ENCODE measurements around the gene CPVL.

Gene CPVL

GRCh38 chr7:29193316-29194205 lies 47.2 kb upstream of the CPVL start:
- no peaks in the 10 kb centered on the region for H3K36me3 ChIP-seq (replicated peaks; ENCODE audit: low read depth, low read length)
- no peak overlapping the region for H2AFZ ChIP-seq (ENCODE audit: low read depth, low read length)
- peaks cover 46% of the 10 kb centered on the region for H3K27me3 ChIP-seq (ENCODE audit: low read depth, low read length)
- H3K4me3 ChIP-seq (ENCODE audit: low read length), result no peak overlapping the region
- H3K9me3 ChIP-seq (ENCODE audit: insufficient read depth, low read length), result no peaks in the 10 kb centered on the region
- no peak overlapping the region for H3K27ac ChIP-seq (ENCODE audit: low read length)
- no peaks in the 10 kb centered on the region for H3K4me1 ChIP-seq (ENCODE audit: low read length)
- TF ChIP-seq, protein P1, sequence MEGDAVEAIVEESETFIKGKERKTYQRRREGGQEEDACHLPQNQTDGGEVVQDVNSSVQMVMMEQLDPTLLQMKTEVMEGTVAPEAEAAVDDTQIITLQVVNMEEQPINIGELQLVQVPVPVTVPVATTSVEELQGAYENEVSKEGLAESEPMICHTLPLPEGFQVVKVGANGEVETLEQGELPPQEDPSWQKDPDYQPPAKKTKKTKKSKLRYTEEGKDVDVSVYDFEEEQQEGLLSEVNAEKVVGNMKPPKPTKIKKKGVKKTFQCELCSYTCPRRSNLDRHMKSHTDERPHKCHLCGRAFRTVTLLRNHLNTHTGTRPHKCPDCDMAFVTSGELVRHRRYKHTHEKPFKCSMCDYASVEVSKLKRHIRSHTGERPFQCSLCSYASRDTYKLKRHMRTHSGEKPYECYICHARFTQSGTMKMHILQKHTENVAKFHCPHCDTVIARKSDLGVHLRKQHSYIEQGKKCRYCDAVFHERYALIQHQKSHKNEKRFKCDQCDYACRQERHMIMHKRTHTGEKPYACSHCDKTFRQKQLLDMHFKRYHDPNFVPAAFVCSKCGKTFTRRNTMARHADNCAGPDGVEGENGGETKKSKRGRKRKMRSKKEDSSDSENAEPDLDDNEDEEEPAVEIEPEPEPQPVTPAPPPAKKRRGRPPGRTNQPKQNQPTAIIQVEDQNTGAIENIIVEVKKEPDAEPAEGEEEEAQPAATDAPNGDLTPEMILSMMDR (IDR thresholded peaks at IDR 0.05; ENCODE audit: low read depth, low read length), result no peak
- TF ChIP-seq EZH2phosphoT487 (IDR thresholded peaks at IDR 0.05; ENCODE audit: low read depth), result no peak
- H3K9ac ChIP-seq (ENCODE audit: low read length), result no peak overlapping the region
- no peaks in the 10 kb centered on the region for H3K79me2 ChIP-seq (ENCODE audit: low read length)
- H3K4me2 ChIP-seq (ENCODE audit: low read length), result no peak overlapping the region
- no peaks in the 10 kb centered on the region for H4K20me1 ChIP-seq (ENCODE audit: insufficient read depth, low read length)

DNA sequence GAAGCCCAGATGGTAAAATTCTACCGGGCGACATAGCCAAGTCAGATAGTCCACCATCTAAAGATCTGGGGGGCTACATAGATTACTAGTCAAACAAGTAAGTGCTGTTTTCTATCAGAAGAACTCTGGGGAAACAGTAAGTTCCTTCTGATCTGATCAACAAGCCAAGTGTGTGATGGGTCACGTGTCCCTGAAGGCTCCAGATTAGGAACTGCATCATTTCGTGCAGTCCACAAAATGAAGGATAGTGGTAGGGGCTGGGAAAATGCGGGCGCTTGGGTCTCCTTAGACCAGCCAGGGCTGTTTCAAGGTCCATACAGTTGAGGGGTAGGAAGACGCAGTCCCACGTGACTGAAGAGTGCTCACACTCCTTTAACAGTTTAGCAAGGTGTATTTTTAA lies 46.5 kb upstream of the CPVL start:
- Histone ChIP-seq H3K4me3 (ENCODE audit: low read length) (no peak overlapping the region), H4K20me1 (ENCODE audit: insufficient read depth, low read length) (no peaks in the 10 kb centered on the region), H3K27ac (ENCODE audit: low read length) (no peak overlapping the region), H3K4me1 (ENCODE audit: low read length) (no peaks in the 10 kb centered on the region), H3K9me3 (ENCODE audit: insufficient read depth, low read length) (no peaks in the 10 kb centered on the region), H3K9ac (ENCODE audit: low read length) (no peak overlapping the region), H3K4me2 (ENCODE audit: low read length) (no peak overlapping the region), H3K79me2 (ENCODE audit: low read length) (no peaks in the 10 kb centered on the region), H3K27me3 (ENCODE audit: low read depth, low read length) (peaks cover 46% of the 10 kb centered on the region), H2AFZ (ENCODE audit: low read depth, low read length) (no peak overlapping the region), H3K36me3 (replicated peaks; ENCODE audit: low read depth, low read length) (no peaks in the 10 kb centered on the region)
- TF ChIP-seq, protein P1 (IDR thresholded peaks at IDR 0.05; ENCODE audit: low read depth, low read length), result no peak
- no peak for TF ChIP-seq EZH2phosphoT487 (IDR thresholded peaks at IDR 0.05; ENCODE audit: low read depth)

GRCh38 chr7:29192323-29192722 lies 46.0 kb upstream of the CPVL start:
- H3K9ac ChIP-seq (ENCODE audit: low read length), result no peak overlapping the region
- H3K4me1 ChIP-seq (ENCODE audit: low read length), result no peaks in the 10 kb centered on the region
- no peaks in the 10 kb centered on the region for H3K79me2 ChIP-seq (ENCODE audit: low read length)
- H3K27me3 ChIP-seq (ENCODE audit: low read depth, low read length), result peaks cover 42% of the 10 kb centered on the region
- H3K9me3 ChIP-seq (ENCODE audit: insufficient read depth, low read length), result no peaks in the 10 kb centered on the region
- H3K27ac ChIP-seq (ENCODE audit: low read length), result no peak overlapping the region
- no peak overlapping the region for H3K4me2 ChIP-seq (ENCODE audit: low read length)
- no peak overlapping the region for H3K4me3 ChIP-seq (ENCODE audit: low read length)
- H2AFZ ChIP-seq (ENCODE audit: low read depth, low read length), result no peak overlapping the region
- TF ChIP-seq, protein P1 (IDR thresholded peaks at IDR 0.05; ENCODE audit: low read depth, low read length), result no peak
- no peak for TF ChIP-seq EZH2phosphoT487 (IDR thresholded peaks at IDR 0.05; ENCODE audit: low read depth)
- no peaks in the 10 kb centered on the region for H4K20me1 ChIP-seq (ENCODE audit: insufficient read depth, low read length)
- no peaks in the 10 kb centered on the region for H3K36me3 ChIP-seq (replicated peaks; ENCODE audit: low read depth, low read length)

DNA sequence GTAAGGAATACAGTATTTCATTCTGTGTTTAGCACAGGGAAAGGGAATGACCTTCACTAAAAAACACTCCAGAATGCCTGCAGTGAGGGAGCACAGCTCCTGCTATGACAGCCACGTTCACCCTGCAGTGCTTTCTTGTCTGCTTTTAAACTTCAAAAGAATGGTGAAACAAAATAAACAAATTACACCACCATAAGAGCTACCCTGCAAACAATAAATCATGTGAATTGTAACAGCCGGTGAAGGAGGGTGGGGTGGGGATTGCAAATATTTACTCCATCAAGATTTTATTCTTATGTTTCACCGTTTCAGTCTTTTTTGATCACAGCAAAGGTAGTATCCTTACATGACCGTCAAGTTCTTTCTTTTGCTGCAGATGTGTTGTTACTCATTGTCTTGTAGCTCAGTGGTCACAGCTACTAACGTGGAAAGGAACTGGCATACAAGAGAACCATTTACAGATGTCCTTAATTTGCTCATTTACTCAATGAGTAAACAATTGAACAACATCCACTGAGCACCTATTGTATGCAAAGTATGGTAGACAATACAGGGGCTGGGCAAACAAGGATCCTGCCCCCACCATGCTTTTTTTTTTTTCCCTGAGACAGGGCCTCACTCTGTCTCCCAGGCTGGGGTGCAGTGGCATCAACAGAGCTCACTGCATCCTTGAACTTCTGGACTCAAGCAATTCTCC lies 44.2 kb upstream of the CPVL start:
- Histone ChIP-seq H2AFZ (ENCODE audit: low read depth, low read length) (no peak overlapping the region), H3K36me3 (replicated peaks; ENCODE audit: low read depth, low read length) (no peaks in the 10 kb centered on the region), H4K20me1 (ENCODE audit: insufficient read depth, low read length) (no peaks in the 10 kb centered on the region), H3K27ac (ENCODE audit: low read length) (no peak overlapping the region), H3K4me1 (ENCODE audit: low read length) (no peaks in the 10 kb centered on the region), H3K79me2 (ENCODE audit: low read length) (no peaks in the 10 kb centered on the region), H3K9ac (ENCODE audit: low read length) (no peak overlapping the region), H3K27me3 (ENCODE audit: low read depth, low read length) (peaks cover 23% of the 10 kb centered on the region), H3K4me3 (ENCODE audit: low read length) (no peak overlapping the region), H3K4me2 (ENCODE audit: low read length) (no peak overlapping the region), H3K9me3 (ENCODE audit: insufficient read depth, low read length) (no peaks in the 10 kb centered on the region)
- TF ChIP-seq EZH2phosphoT487 (IDR thresholded peaks at IDR 0.05; ENCODE audit: low read depth), result no peak
- TF ChIP-seq, protein P1 (IDR thresholded peaks at IDR 0.05; ENCODE audit: low read depth, low read length), result no peak

Data from OCI-LY3 (cell line).